DMS 273 treated with DMSO at 0.1 percent for 48 hours (cell line): ENCODE measurements around the gene SUGCT.

Experiments
- DNase-seq: peaks from one replicate; lab custom pipeline; 2025; lab: John Stamatoyannopoulos, UW

The SUGCT gene

DNA sequence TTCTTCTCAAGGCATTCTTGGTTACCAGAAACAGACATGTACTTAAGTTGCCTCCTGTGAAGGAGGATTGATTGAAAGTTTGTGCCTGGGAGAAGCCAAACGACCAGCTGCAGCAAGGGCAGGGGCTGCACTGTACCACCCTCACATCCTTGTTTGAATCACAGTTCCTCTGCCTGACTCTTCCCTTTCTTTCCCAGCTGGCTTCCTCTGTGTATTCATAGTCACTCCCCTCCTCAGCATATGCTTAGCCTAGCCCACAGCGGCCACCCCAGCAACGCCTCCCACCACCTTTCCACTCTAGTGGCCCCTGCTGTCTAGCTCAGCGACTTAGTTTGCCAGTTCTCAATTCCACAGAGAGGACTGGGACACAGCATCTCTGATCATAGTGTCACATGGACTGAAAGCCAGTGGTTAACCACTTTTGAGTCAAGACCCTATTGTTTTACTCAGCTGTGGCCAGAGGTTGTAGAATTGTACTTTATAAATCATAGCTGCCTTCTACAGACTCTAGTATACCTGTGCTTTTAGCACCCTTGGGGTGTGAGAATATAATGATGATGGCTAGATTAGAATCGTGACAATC is 643.0 kb downstream of the SUGCT start:
- DNase-seq, result no peak

GRCh38 chr7:40780460-40780859 is 645.7 kb downstream of the SUGCT start:
- no peak for DNase-seq

- no peak for DNase-seq
These were observed 648.0 kb downstream of the SUGCT start for GRCh38 chr7:40782836-40783235.

- DNase-seq, result no peak
These were observed 649.4 kb downstream of the SUGCT start for GRCh38 chr7:40784176-40784575.

- no peak for DNase-seq
These were observed 652.1 kb downstream of the SUGCT start for GRCh38 chr7:40786909-40787308.

GRCh38 chr7:40793132-40793531 is 658.3 kb downstream of the SUGCT start:
- no peak for DNase-seq

DNA sequence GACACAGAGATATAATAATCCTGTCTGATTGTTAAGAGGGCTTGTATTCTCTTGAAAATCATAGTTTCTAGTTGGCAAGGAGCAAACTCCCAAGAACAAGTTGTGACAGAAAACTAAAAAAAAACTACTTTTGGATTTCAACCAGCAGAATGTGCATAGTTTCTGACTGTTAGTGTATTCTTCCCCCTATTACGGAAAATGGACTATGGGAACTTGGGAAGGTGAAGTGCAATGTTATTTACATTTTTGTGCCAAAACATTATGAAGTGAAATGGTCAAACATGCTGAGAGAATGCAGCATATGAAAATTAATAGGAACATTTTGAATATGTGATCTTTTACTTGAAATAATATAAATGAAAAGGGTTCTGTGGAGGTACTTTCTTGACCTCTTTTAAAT is 660.8 kb downstream of the SUGCT start:
- DNase-seq, result no peak

DNA sequence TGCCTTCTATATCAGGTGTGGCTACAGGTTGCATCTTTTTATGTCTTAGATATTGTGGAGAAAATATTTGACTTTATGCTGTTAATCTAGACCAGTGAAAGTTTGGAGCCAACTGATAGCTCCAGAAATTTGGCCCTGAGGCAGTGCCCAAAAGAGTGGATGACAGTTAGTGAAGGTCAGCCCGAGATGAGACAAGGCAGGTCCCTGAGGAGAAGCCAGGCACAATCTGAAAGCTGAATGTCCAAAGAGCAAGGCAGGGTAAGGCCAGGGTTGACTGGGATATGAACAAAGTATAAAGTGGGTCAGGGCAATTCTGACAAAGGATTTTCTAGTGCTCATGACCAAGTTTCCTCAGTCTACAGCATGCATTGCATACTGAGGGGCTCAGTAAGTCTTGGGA is 661.9 kb downstream of the SUGCT start:
- no peak for DNase-seq

- DNase-seq, result no peak
These were observed 663.8 kb downstream of the SUGCT start for GRCh38 chr7:40798613-40799012.

- DNase-seq, result no peak
These were observed 664.9 kb downstream of the SUGCT start for GRCh38 chr7:40799493-40800403.

DNA sequence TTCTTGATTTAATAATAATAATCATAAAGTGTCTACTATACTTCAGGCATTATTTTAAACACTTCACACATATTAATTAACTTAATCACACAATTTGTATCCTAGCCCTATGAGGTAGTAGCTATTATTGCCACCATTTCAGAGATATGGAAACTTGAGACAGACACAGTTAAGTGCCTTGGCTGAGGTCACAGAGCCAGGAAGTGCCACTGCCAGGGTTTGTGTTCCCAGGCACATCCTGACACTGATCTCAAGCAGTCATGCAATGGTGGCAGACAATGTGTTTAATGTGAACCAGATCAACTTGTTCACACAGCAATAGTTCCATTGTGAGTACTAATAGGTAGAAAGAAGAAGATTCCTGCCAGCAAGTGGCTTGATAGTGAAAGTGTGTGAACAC is 666.0 kb downstream of the SUGCT start:
- no peak for DNase-seq

DNA sequence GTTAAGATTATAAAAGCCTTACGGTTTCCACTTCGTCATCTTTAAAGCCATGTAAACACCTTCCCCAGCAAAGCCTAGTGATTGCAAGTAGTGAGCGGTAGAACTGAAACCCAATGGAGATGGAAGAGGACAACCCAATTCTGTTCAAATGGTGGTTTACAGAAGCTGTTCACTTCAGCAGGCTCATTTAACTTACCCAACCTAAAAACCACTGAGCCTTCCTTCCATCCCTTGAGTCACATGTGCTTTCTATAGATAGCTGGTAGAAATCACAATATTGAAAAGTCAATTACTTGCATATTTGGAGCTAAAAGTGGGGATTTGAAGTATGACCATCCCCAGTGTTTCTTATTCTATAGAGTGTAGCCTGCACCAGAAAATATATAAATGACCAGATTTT is 667.7 kb downstream of the SUGCT start:
- DNase-seq, result no peak

DNA sequence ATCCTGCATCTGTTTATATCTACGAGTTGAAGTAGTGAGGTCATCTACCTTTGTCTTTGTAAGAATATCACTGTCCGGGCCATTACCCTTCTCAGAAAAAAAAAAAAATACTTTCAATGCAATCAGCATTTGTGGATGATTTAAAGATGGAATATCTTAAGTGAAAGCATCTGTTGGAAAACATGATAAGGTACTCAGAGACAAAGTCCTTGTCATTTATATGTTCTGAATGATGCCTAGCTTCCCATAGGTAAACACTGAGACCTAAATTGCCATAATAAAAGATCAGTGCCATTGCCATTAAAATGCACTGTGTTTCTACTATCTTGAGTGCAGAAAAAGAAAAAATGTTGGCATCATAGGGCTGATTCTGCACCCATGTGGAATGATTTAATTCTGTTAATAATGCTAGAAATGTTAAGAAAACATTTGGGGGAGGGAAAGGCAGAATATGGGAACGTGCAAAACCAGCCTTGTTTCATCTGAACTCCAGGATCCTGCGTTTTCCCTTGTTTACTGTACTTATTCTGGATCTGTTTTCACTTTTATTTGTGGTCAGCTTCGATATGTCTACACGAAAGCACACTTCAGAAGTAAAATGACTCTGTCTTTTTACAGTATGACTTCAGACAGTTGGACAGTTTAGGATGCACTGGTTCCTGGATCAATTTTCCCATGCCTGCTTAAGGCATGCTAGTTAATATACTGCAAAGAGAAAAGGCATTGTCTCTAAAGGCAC is 669.8 kb downstream of the SUGCT start:
- no peak for DNase-seq

- DNase-seq, result no peak
These were observed 670.6 kb downstream of the SUGCT start for GRCh38 chr7:40805361-40805760.

- no peak for DNase-seq
These were observed 673.7 kb downstream of the SUGCT start for GRCh38 chr7:40808378-40808942.

GRCh38 chr7:40810274-40810673 is 675.5 kb downstream of the SUGCT start:
- DNase-seq, result no peak

DNA sequence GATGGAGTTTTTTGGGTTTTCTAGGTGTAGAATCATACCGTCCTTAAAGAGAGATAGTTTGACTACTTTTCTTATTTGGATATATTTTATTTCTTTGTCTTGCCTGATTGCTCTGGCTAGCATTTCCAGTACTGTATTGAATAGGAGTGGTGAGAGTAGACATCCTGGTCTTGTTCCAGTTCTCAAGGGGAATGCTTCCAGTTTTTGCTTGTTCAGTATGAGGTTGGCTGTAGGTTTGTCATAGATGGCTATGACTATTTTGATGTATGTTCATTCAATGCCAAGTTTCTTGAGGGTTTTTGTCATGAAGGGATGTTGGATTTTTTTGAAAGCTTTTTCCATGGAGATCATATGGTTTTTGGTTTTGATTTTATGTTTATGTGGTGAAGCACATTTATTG is 676.9 kb downstream of the SUGCT start:
- DNase-seq, result no peak

GRCh38 chr7:40815022-40815421 is 680.2 kb downstream of the SUGCT start:
- no peak for DNase-seq

DNA sequence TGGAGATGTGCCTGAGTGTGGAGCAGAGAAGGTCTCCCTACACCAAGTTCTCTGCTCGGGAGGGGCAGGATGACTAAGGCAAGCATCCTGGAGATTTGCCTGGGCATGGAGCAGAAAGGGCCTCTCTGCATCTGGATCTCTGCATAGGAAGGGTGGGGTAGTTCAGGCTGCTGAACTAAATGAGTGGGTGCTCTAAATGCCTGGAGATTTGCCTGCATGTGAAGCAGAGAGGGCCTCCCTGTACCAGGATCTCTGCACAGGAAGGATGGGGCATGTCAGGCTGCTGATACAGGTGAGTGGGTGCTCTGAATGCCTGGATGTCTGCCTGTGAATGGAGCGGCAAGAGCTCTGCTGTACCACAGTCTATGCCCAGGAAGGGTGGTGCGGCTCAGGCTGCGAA is 680.7 kb downstream of the SUGCT start:
- no peak for DNase-seq

DNA sequence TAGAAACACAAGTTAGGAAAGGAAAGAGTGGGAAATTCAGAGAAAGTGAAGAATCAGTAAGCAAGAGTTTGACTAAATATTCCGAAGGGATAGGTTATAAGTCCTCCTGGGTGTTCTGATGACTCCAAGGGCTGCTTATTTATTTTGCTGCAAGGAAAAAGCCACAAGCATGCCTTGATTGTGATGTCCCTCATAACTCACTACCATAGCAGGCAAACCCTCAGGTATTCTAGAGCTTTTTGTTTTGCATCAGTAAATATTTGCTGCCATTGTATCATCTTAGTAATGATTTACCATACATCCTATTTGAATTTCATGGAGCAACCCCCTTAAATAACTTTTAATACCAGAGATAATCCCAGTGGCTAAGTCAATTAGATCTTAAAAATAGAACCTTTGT is 688.1 kb downstream of the SUGCT start:
- DNase-seq, result no peak

DNA sequence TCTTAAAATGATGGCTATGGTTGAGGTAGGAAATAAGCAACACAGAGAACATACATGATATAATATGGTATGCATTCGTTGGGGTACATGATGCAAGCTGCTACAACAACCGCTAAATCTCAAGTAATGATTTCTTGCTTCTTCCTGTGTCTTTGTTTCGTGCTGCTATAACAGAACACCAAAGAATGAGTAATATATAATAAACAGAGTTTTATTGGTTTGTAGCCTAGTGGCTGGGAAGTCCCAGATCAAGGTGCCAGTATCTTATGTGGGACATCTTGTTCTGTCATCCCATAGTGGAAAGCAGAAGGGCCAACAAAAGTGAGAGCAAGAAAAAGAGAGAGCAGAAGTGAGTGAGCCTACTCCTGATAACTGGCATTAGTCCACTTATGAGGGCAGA is 689.7 kb downstream of the SUGCT start:
- no peak for DNase-seq

- DNase-seq, result no peak
These were observed 691.8 kb downstream of the SUGCT start for GRCh38 chr7:40826411-40827221.
